Muscle layer of duodenum (tissue), 2 donors: Measurements from ENCODE around the gene COL5A2.

Source experiments
- H3K27ac ChIP-seq: one replicate; pipeline ENCODE4 v1.7.0; 2013; ENCODE audit warnings: mild to moderate bottlenecking, low read length
- H3K27me3 ChIP-seq: one replicate; pipeline ENCODE4 v1.7.0; 2013; ENCODE audit warnings: low read depth, mild to moderate bottlenecking, control low read depth, low read length
- H3K36me3 ChIP-seq, 2 donors: one replicate each; pipeline ENCODE4 v1.7.0; 2013; ENCODE audit warnings: low read length in 2 of 2, control low read depth in 1 of 2, mild to moderate bottlenecking in 1 of 2; ENCODE audit not compliant: insufficient read depth in 2 of 2, control insufficient read depth in 1 of 2
- H3K4me1 ChIP-seq, 2 donors: one replicate each; pipeline ENCODE4 v1.7.0; 2013; ENCODE audit warnings: low read length in 2 of 2, mild to moderate bottlenecking in 2 of 2, control low read depth in 1 of 2, moderate library complexity in 1 of 2; ENCODE audit not compliant: insufficient read depth in 2 of 2, control insufficient read depth in 1 of 2
- H3K4me3 ChIP-seq, 2 donors: one replicate each; pipeline ENCODE4 v1.7.0; 2013; ENCODE audit warnings: low read length in 2 of 2, low read depth in 1 of 2, mild to moderate bottlenecking in 1 of 2
- H3K9me3 ChIP-seq, 2 donors: one replicate each; pipeline ENCODE4 v1.7.0; 2013; ENCODE audit warnings: low read length in 2 of 2, control low read depth in 1 of 2, mild to moderate bottlenecking in 1 of 2; ENCODE audit not compliant: control insufficient read depth in 1 of 2
- donor health status: healthy.

The COL5A2 gene

DNA sequence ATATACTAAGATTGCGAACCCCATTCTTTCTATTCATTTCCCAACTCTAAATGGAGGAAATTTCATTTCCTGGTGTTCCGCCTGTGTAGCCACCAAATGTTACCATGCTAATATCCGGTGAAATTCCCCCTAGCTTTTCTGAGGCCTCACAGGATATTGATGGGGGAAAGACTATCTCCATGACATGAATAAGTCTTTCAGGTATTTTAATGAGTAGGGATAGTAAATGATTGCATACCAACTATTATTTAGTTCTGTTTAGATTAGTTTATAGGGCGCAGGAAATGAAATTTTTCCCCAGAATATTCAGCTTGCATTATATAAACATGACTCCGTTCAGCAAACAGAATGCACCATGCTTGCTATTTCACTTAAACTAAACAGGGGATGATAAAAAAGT is 55.4 kb downstream of the COL5A2 start:
- Histone ChIP-seq H3K9me3 (no peaks in the 10 kb centered on the region), H3K4me3 (no peak overlapping the region), H3K36me3 (peaks cover 0 to 2% of the 10 kb centered on the region in 2 donors), H3K27ac (no peak overlapping the region), H3K4me1 (peaks cover 0 to under 1% of the 10 kb centered on the region in 2 donors), H3K27me3 (no peaks in the 10 kb centered on the region)

DNA sequence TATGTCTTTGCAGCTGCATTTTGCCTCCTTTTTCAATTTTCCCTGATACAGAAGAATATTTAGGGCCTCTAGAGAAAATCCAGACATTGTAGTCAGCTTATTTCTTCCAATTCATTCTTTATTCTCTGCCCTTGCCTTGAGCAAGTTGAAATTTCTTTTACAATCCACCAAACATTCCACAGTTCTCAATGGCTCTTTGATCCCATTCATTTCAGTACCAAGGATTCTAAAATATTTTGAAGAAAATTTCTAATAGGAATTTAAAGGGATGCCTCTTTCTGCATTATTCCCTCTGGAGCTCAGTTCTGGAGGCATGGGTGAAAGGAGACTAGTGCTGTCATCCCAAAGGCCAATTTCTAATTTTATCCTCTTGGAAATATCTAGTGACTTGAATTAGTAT is 61.2 kb downstream of the COL5A2 start:
- Histone ChIP-seq H3K9me3 (no peaks in the 10 kb centered on the region), H3K4me1 (peaks cover 0 to 22% of the 10 kb centered on the region in 2 donors), H3K27me3 (no peaks in the 10 kb centered on the region), H3K27ac (no peak overlapping the region), H3K4me3 (no peak overlapping the region), H3K36me3 (peaks cover 0 to 2% of the 10 kb centered on the region in 2 donors)

DNA sequence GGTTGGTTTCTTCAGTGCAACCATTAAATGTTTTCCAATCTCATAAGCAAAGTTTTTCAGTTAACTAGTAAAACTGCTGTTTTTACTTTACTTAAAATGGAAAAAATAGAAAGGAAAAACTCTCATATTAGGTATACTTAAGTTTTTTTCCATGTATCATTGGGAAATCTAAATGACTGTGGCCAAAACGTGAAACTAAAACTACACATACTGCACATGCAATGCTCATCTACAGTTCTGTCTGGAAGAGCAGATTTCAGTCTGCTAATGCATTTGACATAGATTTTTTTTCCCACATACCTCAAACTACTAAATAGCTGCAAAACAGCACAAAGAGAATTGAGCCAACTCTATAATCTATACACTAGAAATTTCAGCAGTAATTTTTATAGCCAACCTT is 62.6 kb downstream of the COL5A2 start:
- Histone ChIP-seq H3K36me3 (no peaks in the 10 kb centered on the region), H3K27me3 (no peaks in the 10 kb centered on the region), H3K4me1 (peaks cover 0 to 22% of the 10 kb centered on the region in 2 donors), H3K9me3 (no peaks in the 10 kb centered on the region), H3K27ac (no peak overlapping the region), H3K4me3 (no peak overlapping the region)

DNA sequence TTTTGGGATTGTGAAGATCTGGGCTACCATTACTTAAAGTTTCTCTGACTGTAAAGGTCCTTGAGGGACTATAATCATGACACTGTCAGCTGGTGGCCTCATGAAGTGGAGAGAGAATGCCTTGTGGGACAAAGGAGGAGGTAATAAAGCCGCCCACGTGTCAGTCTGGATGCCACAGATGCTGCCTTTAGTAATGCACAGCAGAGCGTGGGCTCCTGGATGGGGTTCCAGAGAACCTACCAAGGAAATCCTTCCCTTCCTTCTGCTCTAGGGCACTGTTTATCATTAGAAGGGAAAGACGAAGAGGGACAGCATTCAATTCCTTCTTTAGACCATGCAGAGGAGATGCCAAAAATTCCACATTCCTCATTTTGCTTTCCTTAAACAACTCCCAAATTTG is 63.5 kb downstream of the COL5A2 start:
- Histone ChIP-seq H3K4me3 (no peak overlapping the region), H3K4me1 (peaks cover 0 to 22% of the 10 kb centered on the region in 2 donors), H3K27me3 (no peaks in the 10 kb centered on the region), H3K9me3 (no peaks in the 10 kb centered on the region), H3K27ac (peak overlapping the region; percentile 25), H3K36me3 (no peaks in the 10 kb centered on the region)

DNA sequence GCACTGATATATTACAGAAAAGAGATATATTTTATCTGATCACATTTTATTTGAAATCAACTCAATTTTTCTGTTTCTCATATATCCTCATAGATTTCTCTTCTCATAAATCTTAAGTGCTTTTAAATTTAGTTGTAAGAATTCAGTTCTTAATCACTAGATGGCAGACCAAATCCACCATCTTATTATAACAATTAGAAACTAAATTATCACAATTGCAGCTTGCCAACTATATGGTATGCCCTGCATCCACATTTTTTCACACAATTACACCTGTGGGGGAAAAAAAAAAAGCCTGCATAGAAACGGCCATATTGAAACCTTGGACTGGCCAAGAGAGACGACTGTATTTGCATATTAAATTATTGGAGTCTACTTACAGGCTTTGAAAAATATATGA is 64.4 kb downstream of the COL5A2 start:
- H3K4me1 ChIP-seq: peaks cover 0 to 23% of the 10 kb centered on the region in 2 donors
- no peaks in the 10 kb centered on the region for H3K36me3 ChIP-seq
- no peak overlapping the region for H3K27ac ChIP-seq
- no peak overlapping the region for H3K4me3 ChIP-seq
- H3K27me3 ChIP-seq: no peaks in the 10 kb centered on the region
- H3K9me3 ChIP-seq: no peaks in the 10 kb centered on the region

DNA sequence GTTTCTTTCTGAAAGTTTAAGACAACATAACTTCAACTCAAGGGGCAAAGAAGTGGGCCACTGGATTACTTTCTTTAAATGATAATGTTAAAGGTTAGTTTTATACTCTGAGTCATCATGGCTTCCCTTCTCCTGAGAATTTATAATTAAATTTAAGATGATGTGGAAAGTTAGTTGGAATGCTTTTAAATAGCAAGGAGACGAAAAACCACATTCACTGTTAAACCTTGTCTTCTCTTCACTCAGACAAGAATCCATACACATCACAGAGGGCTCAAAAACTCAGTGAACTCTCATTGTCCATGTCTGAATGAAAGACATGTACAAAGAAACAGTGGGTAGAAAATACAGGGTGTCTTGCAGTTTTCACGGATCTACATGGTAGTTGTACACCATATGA is 65.6 kb downstream of the COL5A2 start:
- Histone ChIP-seq H3K4me1 (peaks cover 0 to 25% of the 10 kb centered on the region in 2 donors), H3K4me3 (no peak overlapping the region), H3K36me3 (no peaks in the 10 kb centered on the region), H3K27ac (no peak overlapping the region), H3K27me3 (no peaks in the 10 kb centered on the region), H3K9me3 (no peaks in the 10 kb centered on the region)

DNA sequence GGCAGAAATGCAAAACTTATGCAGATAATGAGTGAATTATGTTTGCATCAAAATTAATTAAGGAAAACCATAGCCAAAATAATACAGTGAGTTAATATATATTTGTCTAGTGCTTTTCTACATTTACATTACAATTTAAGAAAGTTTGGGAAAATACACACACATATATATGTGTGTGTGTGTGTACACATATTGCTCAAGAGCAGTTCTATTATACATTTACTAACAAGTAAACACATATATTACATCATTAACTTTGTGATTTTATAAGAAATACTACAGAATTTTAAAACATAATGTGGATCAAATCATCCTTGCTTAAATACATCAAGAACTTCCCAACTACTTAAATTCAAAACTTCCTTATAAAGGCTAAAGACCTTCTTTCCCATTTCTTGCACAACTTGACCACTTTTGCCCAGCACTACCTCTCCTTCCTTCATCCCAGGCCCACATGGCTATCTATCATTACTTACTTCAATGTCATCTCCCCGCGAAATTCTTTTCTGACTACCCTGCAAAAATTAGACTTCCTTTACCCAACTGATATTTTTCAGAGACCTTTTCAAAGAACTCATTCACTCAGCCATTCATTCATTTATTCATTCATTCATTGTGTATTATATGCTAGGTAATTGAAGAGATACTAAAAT is 68.4 kb downstream of the COL5A2 start:
- Histone ChIP-seq H3K4me1 (peaks cover 0 to 13% of the 10 kb centered on the region in 2 donors), H3K27ac (no peak overlapping the region), H3K27me3 (no peaks in the 10 kb centered on the region), H3K9me3 (no peaks in the 10 kb centered on the region), H3K4me3 (no peak overlapping the region), H3K36me3 (no peaks in the 10 kb centered on the region)

DNA sequence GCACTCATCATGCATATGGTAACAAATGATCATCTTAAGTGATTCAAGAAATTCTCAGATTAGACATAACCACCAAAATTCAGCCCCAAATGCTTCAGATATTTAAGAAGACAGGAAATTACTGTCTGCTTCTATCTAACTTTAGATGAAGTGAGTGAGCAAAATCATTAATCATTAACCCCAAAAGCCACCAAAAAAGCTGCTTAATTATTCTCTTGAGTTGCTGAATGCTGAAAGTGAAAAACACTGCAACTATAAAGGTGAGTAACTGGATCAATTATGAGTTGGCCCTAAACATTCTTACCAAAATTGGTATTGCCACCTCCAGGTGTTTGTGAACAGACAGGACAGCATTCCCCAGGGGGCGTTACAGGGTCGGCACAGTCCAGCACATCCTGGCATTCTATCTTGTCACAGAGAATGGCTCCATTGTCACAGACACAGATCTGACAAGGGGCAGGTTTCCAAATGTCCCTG is 69.6 kb downstream of the COL5A2 start:
- peaks cover 0 to 8% of the 10 kb centered on the region in 2 donors for H3K4me1 ChIP-seq
- no peak overlapping the region for H3K4me3 ChIP-seq
- H3K27me3 ChIP-seq: no peaks in the 10 kb centered on the region
- no peak overlapping the region for H3K27ac ChIP-seq
- H3K9me3 ChIP-seq: no peaks in the 10 kb centered on the region
- no peaks in the 10 kb centered on the region for H3K36me3 ChIP-seq

DNA sequence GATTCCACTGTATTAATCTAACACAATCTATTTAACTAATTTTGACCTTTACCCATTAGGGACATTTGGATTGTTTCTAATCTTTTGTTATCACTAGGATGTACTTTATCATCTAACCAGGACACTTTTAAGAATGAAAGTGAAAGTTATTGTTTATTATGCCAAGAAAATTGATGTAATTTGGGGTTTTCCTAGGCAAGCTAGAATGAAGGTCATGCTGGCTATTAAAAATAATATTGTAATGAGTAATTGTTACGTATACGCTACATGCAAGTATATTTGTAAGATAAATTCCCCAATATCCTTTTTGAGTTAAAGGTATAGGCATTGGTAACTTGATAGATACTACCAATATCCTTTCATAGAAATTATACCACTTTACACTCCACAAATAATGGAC is 74.6 kb downstream of the COL5A2 start:
- no peaks in the 10 kb centered on the region for H3K27me3 ChIP-seq
- no peaks in the 10 kb centered on the region for H3K9me3 ChIP-seq
- H3K36me3 ChIP-seq: no peaks in the 10 kb centered on the region
- H3K4me1 ChIP-seq: peaks cover 0 to 7% of the 10 kb centered on the region in 2 donors
- no peak overlapping the region for H3K4me3 ChIP-seq
- H3K27ac ChIP-seq: no peak overlapping the region

DNA sequence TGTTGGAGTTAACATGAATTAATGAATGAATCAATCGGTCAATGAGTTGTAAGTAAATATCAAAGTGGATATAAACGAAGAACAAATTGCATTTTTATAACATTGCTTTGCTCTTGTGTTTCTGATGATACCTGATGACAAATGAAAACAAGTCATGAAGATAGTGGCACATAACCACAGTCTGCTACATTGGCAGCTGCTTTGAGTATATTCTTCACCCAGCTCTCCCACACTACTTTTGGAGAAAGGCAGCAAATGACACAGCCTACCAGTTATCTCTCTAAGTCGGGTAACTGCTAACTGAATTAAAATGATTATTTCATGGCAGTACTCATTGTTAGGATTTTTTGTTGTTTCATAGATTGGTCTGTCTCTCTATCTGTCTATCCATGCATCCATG is 76.8 kb downstream of the COL5A2 start:
- Histone ChIP-seq H3K36me3 (no peaks in the 10 kb centered on the region), H3K9me3 (no peaks in the 10 kb centered on the region), H3K4me3 (no peak overlapping the region), H3K27ac (no peak overlapping the region), H3K27me3 (no peaks in the 10 kb centered on the region), H3K4me1 (peaks cover 0 to 5% of the 10 kb centered on the region in 2 donors)

DNA sequence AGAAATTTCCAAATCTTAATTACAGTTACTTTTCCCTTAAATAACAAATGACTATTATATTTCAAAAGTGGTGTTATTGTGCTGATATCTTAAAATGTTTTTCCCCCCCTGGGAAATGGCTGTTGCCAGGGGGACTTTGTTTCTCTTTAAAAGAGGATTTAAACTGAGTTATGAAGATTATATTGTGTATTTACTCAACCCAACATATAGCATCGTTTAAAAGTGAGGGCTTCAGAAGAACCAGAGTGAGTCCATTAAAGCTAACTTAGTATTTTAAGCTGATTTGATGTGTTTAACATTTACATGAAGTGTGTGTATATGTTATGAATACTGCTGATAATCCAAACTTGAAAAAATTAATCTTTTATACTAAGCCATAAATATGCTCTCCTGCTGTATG is 81.6 kb downstream of the COL5A2 start:
- Histone ChIP-seq H3K4me1 (peaks cover 0 to 7% of the 10 kb centered on the region in 2 donors), H3K27me3 (no peaks in the 10 kb centered on the region), H3K27ac (peak overlapping the region; percentile 3), H3K9me3 (no peaks in the 10 kb centered on the region), H3K4me3 (no peak overlapping the region), H3K36me3 (no peaks in the 10 kb centered on the region)
